ENCODE measurements around the gene CLTCL1. TPM values are rescaled to one million over a fixed set of nuclear protein-coding genes. Genes with fewer than 3 reads are reported as not detected.
A peak's percentile ranks its signal among the peaks of the same experiment; 100 is the strongest.
"Not testable (repeated sequence)": the region's sequence is repeated elsewhere in the genome, so short reads cannot be mapped to it uniquely, and the experiment has no call there.

Gene CLTCL1
- polyA plus RNA-seq, 1 donor from 2014 or later = 1.3 TPM

DNA sequence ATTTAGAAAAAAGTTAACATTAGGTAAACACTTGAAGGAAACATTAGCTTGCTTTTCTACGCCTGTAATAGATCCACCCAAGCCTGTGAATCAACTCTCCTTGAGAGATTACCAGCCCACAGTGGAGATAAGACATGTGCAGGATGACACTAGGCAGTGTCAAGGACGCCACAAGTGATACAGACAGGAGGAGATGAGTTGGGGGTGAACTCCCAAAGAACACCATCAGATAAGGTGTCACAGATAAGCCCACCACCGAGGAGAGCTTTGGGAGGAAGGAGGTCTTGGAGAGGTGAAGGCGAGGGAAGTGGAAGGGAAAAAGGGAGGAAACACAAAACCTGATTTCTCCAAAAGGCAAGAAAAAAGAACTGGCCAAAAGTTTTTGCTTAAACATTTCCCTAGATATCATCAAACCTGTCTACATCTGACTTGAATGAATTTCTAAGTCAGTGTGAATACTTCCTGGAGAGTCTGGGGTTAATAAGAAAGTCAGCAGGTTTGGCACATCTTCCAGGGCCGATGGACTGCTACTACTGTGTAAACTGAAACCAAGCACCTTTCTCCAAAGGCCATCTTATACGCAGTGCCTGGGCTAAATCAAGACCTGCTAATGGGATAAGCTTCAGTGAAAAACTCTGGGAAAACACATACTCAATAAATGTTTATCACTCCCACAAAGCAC, 15.5 kb downstream of the CLTCL1 start:
- Mint-ChIP-seq H3K4me3 (no peak overlapping the region), H3K4me1 (no peaks in the 10 kb centered on the region), H3K36me3 (peaks cover 2% of the 10 kb centered on the region), H3K27me3 (peaks cover 2% of the 10 kb centered on the region), H3K27ac (no peak overlapping the region), H3K9me3 (no peaks in the 10 kb centered on the region)

DNA sequence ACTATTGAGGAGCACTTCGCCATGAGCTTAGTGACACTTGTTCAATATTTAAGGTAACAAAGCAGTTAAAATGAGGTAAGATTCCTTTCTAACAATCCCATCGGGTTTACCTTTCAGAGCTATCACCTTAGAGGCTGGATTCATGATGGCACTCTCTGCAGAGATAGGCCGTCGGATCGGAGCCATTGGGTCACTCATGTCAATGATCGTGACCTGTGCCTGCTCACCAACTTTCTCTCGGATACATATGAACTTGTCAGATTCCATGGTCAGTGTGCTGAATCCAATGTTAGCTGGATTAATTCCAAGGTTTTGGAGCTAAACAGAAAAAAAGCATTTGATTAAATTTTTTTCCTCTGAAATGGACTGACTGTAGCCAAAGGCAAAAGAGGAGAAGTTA, 16.0 kb downstream of the CLTCL1 start:
- Mint-ChIP-seq H3K27ac (no peak overlapping the region), H3K4me3 (no peak overlapping the region), H3K36me3 (no peaks in the 10 kb centered on the region), H3K27me3 (peaks cover 2% of the 10 kb centered on the region), H3K9me3 (no peaks in the 10 kb centered on the region), H3K4me1 (no peaks in the 10 kb centered on the region)

DNA sequence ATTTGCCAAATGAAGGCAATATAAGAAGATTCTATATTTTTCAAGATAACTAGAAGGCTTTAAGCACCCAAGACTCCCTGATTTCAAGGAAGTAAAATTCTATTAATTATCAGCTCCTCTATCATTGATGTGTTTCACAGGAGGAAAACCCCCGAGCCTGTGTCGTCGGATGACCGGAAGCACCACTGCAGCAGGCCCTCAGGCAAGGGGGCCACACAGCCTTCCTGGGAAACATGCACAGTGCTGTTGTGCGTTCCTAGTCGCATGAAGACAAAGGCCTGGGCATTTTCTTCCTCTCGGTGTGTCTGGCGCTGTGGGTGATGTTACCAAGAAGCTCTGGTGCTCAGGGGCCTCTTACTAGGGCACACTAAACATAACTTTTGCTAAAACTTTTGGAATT, 16.4 kb downstream of the CLTCL1 start:
- H3K9me3 Mint-ChIP-seq = no peaks in the 10 kb centered on the region
- no peaks in the 10 kb centered on the region for H3K4me1 Mint-ChIP-seq
- H3K27ac Mint-ChIP-seq = no peak overlapping the region
- H3K4me3 Mint-ChIP-seq = no peak overlapping the region
- no peaks in the 10 kb centered on the region for H3K36me3 Mint-ChIP-seq
- H3K27me3 Mint-ChIP-seq = peaks cover 2% of the 10 kb centered on the region

DNA sequence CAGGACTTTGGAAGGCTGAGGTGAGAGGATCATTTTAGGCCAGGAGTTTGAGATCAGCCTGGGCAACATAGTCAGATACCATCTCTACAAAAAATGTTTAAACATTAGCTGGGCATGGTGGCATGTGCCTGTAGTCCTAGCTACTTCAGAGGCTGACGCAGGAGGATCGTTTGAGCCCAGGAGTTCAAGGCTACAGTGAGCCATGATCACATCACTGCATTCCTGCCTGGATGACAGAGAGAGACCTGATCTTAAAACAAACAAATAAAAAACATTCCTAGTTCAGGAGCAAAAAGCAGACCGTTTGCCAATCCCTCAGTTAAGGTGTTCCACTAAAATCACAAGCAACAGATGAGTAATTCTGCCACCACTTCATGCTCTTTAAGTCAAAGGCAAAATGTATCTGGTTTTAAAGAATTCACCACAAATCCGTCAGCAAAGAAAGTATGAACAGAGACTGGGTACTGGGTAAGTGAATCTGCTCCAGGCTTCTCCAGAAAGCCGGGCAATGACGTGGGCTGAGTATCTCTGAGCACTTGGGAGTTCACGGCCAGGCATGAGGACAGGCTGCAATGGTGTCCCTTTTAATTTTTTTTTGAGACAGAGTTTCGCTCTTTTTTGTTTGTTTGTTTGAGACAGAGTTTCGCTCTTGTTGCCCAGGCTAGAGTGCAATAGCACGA, 19.5 kb downstream of the CLTCL1 start:
- no peak overlapping the region for H3K27ac Mint-ChIP-seq
- no peaks in the 10 kb centered on the region for H3K4me1 Mint-ChIP-seq
- H3K9me3 Mint-ChIP-seq = peaks cover 0 to 5% (median 0%) of the 10 kb centered on the region in 3 donors
- H3K27me3 Mint-ChIP-seq = peaks cover 5% of the 10 kb centered on the region
- no peak overlapping the region for H3K4me3 Mint-ChIP-seq
- H3K36me3 Mint-ChIP-seq = no peaks in the 10 kb centered on the region

DNA sequence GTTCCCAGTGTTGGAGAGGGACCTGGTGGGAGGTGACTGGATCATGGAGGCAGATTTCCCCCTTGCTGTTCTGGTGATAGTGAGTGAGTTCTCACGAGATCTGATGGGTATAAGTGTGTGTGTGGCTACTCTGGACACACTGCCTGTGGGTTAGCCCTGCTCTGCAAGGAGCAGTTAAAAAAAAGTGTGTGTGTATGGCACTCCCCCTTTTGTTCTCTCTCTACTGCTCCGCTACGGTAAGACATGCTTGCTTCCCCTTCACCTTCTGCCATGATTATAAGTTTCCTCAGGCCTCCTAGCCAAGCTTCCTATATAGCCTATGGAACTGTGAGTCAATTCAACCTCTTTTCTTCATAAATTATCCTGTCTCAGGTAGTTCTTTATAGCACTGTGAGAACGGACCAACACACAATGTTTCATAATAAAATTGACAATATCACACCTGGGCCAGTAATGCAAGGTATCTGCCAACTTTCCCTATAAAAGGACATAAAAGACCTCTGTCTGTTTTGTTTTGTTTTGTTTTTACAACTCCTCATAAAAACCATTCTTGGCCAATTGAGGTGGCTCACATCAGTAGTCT, 20.2 kb downstream of the CLTCL1 start:
- Mint-ChIP-seq H3K9me3 (peaks cover 0 to 10% (median 6%) of the 10 kb centered on the region in 3 donors), H3K27ac (no peak overlapping the region), H3K27me3 (peaks cover 3% of the 10 kb centered on the region), H3K4me3 (no peak overlapping the region), H3K36me3 (peaks cover 2% of the 10 kb centered on the region), H3K4me1 (no peaks in the 10 kb centered on the region)

DNA sequence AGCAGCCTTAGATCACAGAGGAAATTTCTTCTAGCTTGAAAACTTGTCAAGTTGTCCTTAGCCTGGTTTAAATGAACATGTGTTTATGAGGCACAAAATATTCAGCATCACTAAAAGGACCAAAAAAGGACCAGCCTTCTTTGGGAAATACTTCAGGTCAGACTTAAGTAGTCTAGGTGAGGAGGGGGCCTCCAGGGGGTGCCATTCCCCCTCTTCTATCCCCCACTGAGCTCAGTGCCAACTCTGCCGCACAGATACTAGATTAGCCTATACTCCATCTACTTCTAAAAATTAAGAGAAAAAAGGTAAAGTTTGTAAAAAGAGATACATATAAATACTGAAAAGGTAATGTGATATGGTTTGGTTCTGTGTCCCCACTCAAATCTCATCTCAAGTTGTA, 20.6 kb downstream of the CLTCL1 start:
- Mint-ChIP-seq H3K4me3 (no peak overlapping the region), H3K36me3 (peaks cover 3% of the 10 kb centered on the region), H3K9me3 (peaks cover 0 to 15% (median 11%) of the 10 kb centered on the region in 3 donors), H3K27ac (no peak overlapping the region), H3K4me1 (no peaks in the 10 kb centered on the region), H3K27me3 (peaks cover 3% of the 10 kb centered on the region)

DNA sequence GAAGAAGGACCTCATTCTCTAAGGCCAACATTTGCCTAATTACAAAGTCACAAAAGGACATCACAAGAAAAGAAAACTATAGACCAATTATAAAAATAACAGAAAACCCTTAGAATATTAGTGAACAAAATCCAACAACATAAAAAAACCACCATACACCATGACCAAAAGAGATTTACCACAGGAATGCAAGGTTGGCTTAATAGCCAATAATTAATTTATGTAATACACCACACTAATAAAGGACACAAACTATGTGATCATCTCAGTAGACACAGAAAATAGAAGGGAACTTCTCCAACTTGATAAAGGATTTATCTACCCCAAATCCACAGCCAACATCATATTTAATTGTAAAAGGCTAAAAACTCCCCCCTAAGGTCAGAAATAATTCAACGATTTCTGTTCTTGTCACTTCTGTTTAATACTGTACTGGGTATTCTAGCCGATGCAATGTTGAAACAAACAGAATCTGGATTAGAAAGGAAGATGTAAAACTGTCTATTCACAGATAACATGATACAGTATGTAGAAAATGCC, 24.9 kb downstream of the CLTCL1 start:
- Mint-ChIP-seq H3K27me3 (peaks cover 3% of the 10 kb centered on the region), H3K9me3 (peaks cover 0 to 16% (median 12%) of the 10 kb centered on the region in 3 donors), H3K4me3 (no peak overlapping the region), H3K27ac (no peak overlapping the region), H3K36me3 (peaks cover 7% of the 10 kb centered on the region), H3K4me1 (no peaks in the 10 kb centered on the region)

DNA sequence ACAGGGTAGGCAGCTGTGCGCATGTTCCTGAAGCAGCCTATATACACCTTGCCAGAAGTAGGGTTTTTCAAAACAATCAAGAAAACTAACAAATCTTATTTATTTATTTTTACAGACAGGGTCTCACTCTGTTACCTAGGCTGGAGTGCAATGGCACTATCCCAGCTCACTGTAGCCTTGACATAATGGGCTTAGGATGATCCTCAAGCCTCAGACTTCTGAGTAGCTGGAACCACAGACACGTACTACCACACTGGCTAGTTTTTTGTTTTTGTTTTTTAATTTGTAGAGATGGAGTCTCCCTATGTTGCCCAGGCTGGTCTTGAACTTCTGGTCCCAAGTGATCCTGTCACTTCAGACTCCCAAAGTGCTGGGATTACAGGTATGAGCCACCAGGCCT, 25.7 kb downstream of the CLTCL1 start:
- peaks cover 3% of the 10 kb centered on the region for H3K27me3 Mint-ChIP-seq
- H3K9me3 Mint-ChIP-seq = peaks cover 0 to 16% (median 12%) of the 10 kb centered on the region in 3 donors
- no peaks in the 10 kb centered on the region for H3K4me1 Mint-ChIP-seq
- peaks cover 7% of the 10 kb centered on the region for H3K36me3 Mint-ChIP-seq
- H3K4me3 Mint-ChIP-seq = no peak overlapping the region
- H3K27ac Mint-ChIP-seq = no peak overlapping the region

DNA sequence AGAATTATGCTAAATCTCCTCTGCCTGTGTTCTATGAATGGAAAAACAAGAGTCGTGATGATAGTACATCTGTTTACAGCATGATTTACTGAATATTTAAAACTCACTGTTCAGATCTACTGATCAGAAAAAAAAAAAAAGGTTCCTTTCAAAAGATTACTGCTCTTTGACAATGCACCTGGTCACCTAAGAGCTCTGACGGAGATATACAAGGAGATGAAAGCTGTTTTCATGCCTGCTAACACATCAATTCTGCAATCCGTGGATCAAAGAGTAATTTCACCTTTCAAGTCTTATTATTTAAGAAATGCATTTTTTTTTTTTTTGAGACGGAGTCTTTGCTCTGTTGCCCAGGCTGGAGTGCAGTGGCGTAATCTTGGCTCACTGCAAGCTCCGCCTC, 30.7 kb downstream of the CLTCL1 start:
- H3K36me3 Mint-ChIP-seq = peaks cover 4% of the 10 kb centered on the region
- H3K4me3 Mint-ChIP-seq = no peak overlapping the region
- peak overlapping the region in 1 of 3 donors; percentile 74 for H3K27ac Mint-ChIP-seq
- H3K27me3 Mint-ChIP-seq = no peaks in the 10 kb centered on the region
- H3K9me3 Mint-ChIP-seq = peaks cover 0 to under 1% (median under 1%) of the 10 kb centered on the region in 3 donors
- peaks cover 0 to 7% (median 5%) of the 10 kb centered on the region in 3 donors for H3K4me1 Mint-ChIP-seq

DNA sequence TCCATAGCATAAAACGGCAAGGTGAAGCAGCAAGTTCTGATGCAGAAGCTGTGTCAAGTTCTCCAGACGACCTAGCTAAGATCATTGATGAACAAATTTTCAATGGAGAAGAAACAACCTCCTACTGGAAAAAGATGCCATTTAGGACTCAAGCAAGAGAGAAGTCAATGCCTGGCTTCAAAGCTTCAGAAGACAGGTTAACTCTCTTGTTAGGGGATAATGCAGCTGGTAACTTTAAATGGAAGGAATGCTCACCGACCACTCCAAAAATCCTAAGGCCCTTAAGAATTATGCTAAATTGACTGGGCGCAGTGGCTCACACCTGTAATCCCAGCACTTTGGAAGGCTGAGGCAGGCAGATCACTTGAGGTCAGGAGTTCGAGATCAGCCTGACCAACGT, 31.3 kb downstream of the CLTCL1 start:
- H3K27me3 Mint-ChIP-seq = no peaks in the 10 kb centered on the region
- peaks cover 3% of the 10 kb centered on the region for H3K36me3 Mint-ChIP-seq
- H3K4me3 Mint-ChIP-seq = peak overlapping the region in 1 of 4 donors; percentile 34
- H3K27ac Mint-ChIP-seq = no peak overlapping the region
- peaks cover 0 to 7% (median 5%) of the 10 kb centered on the region in 3 donors for H3K4me1 Mint-ChIP-seq
- no peaks in the 10 kb centered on the region for H3K9me3 Mint-ChIP-seq

DNA sequence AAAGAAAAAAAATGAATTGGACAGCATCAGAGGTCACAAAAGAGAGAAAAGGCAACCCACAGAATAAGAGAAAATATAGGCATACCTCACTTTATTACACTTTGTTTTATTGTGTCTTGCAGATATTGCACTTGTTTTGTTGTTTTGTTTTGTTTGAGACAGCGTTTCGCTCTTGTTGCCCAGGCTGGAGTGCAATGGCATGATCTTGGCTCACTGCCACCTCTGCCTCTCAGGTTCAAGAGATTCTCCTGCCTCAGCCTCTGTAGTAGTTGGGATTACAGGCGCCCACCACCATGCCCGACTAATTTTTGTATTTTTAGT, 32.6 kb downstream of the CLTCL1 start:
- H3K27me3 Mint-ChIP-seq, H3K9me3 Mint-ChIP-seq, H3K4me3 Mint-ChIP-seq, H3K27ac Mint-ChIP-seq, H3K36me3 Mint-ChIP-seq, H3K4me1 Mint-ChIP-seq: not testable (repeated sequence)

DNA sequence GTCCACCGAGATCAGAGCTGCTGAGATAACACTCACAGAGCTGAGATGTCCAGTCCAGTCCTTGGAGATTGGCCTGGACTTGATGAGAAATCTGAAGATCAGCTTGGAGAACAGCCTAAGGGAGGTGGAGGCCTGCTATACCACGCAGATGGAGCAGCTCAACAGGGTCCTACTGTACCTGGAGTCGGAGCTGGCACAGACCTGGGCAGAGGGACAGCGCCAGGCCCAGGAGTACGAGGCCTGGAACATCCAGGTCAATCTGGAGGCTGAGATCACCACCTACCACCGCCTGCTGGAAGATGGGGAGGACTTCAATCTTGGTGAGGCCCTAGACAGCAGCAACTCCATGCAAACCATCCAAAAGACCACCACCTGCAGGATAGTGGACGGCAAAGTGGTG, 33.1 kb downstream of the CLTCL1 start:
- Mint-ChIP-seq H3K9me3 (peaks cover 0 to 3% (median 2%) of the 10 kb centered on the region in 3 donors), H3K27ac (no peak overlapping the region), H3K36me3 (peaks cover 3% of the 10 kb centered on the region), H3K4me3 (no peak overlapping the region), H3K27me3 (no peaks in the 10 kb centered on the region), H3K4me1 (peaks cover 0 to 7% (median 5%) of the 10 kb centered on the region in 3 donors)

DNA sequence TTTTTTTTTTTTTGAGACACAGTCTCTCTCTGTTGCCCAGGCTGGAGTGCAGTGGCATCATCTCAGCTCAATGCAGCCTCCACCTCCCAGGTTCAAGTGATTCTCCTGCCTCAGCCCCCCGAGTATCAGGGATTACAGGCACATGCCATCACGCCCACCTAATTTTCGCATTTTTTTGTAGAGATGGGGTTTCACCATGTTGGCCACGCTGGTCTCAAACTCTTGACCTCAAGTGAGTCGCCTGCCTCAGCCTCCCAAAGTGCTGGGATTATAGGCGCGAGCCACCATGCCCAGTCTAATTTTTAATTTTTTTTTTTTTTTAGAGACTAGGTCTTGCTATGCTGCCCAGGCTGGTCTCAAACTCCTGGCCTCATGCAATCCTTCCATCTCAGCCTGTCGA, 35.2 kb downstream of the CLTCL1 start:
- H3K27me3 Mint-ChIP-seq, H3K4me1 Mint-ChIP-seq, H3K36me3 Mint-ChIP-seq, H3K27ac Mint-ChIP-seq, H3K9me3 Mint-ChIP-seq, H3K4me3 Mint-ChIP-seq: not testable (repeated sequence)

DNA sequence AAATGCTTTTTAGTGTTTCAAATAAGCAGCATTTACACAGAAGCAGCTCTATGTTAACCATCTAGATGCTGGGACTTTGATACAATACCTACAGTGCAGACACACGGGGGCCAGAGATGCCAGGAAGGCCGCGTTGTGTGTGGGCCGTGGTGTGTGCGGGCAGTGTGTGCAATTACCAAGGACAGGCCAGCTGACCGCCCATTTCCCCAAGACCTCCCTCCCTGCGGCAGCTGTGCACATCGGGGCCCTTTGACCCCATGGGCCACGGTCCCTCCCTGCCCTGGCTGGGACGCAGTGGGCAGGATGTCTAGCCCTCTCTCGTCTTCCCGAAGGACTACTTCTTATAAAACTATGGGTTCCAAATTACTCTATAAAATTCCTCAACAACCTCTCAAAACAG, 38.4 kb downstream of the CLTCL1 start:
- Mint-ChIP-seq H3K9me3 (peaks cover 0 to 3% (median 2%) of the 10 kb centered on the region in 3 donors), H3K27ac (no peak overlapping the region), H3K36me3 (peaks cover 2% of the 10 kb centered on the region), H3K4me3 (no peak overlapping the region), H3K4me1 (no peaks in the 10 kb centered on the region), H3K27me3 (no peaks in the 10 kb centered on the region)

DNA sequence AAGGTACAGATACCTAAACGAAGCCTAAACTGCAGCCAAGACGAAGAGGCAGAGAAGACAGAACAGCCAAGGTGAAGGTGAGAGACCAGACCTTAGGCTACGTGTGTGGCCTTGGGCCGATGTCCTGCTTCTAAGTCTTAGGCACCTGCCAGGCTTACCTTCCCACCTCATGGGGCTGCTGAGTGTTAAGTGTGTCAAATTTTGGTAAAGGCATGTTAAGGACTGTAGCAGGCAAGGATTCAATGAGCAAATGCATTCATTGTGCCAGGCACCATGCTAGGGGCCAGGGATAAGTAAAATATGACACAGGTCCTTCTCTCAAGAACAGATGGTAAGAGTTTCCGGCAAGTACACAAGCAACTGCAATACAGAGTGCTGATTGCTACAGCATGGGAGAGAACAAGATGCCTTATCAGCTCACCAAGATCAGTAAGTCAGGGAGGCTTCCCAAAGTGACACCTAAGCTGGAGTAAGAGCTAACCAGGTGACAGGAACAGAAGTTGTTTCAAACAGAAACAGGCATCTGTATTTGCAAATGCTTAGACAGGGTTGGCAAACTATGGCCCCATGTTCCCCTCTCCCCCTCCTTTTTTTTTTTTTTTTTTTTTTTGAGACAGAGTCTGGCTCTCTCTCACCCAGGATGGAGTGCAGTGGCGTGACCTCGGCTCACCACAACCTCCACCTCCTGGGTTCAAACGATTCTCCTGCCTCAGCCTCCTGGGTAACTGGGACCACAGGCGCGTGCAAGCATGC, 46.7 kb downstream of the CLTCL1 start:
- H3K4me3 Mint-ChIP-seq = peak overlapping the region in 1 of 4 donors; percentile 34
- H3K27me3 Mint-ChIP-seq = peaks cover 3% of the 10 kb centered on the region
- H3K36me3 Mint-ChIP-seq = no peaks in the 10 kb centered on the region
- no peaks in the 10 kb centered on the region for H3K4me1 Mint-ChIP-seq
- H3K9me3 Mint-ChIP-seq = no peaks in the 10 kb centered on the region
- H3K27ac Mint-ChIP-seq = no peak overlapping the region

All from IgD-negative memory B cell (primary cell).